Fibroblast of villous mesenchyme (primary cell): ENCODE data around the gene KLHL3. TPM values are rescaled to one million over a fixed set of nuclear protein-coding genes. Genes with fewer than 3 reads are reported as not detected.

Experiments used
- DNase-seq: peaks from one replicate; pipeline ENCODE4 v3.0.0-alpha.2; 2010; ENCODE audit warnings: low read depth
- H3K4me3 ChIP-seq: 2 replicates; pipeline ENCODE4 v1.5.1; 2011; ENCODE audit warnings: low read depth, mild to moderate bottlenecking, low read length
- total RNA-seq: library from RNA; depleted of rRNA; stranded (reverse); fragments of >200 nt; gene quantifications from 2 replicates; pipeline ENCODE4 v1.2.3, GENCODE V29; 2012
- TF ChIP-seq, protein P1 (sequence below): IDR thresholded peaks from 2 replicates; pipeline ENCODE4 v1.5.1; 2012; ENCODE audit warnings: low read depth, mild to moderate bottlenecking, low read length; ENCODE audit not compliant: insufficient read depth

The KLHL3 gene
- total RNA-seq, 1 donor, result 3.0 TPM

DNA sequence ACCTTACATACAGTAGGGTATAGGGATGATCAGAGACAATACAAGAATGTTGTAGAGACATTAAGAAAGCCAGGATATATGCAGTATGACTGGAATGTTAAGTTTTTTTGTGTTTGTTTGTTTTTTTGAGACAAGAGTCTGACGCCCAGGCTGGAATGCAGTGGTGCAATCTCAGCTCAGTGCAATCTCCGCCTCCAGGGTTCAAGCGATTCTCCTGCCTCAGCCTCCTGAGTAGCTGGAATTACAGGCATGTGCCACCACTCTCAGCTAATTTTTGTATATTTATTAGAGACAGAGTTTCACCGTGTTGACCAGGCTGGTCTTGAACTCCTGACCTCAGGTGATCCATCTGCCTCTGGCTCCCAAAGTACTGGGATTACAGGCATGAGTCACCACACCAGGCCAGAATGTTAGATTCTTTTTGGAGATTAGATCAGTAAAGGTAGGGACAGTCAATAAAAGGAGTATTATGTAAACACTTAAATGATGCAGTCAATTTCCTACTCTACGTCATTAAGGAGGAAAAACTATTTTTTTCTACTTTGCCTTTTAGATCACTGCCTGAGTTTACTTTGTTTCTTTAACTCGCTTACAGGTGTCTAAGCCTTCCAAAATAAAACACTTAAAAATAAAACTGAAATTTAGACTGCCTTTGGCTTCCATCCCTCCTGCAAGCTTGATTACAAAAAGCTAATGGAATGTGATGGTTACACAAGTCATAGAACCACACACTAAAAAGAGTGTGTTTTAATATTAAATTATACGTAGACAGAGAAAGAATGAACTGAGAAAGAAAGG is 25.0 kb upstream of the KLHL3 start:
- H3K4me3 ChIP-seq, result no peak overlapping the region
- peak; percentile 31 for DNase-seq
- TF ChIP-seq, protein P1, sequence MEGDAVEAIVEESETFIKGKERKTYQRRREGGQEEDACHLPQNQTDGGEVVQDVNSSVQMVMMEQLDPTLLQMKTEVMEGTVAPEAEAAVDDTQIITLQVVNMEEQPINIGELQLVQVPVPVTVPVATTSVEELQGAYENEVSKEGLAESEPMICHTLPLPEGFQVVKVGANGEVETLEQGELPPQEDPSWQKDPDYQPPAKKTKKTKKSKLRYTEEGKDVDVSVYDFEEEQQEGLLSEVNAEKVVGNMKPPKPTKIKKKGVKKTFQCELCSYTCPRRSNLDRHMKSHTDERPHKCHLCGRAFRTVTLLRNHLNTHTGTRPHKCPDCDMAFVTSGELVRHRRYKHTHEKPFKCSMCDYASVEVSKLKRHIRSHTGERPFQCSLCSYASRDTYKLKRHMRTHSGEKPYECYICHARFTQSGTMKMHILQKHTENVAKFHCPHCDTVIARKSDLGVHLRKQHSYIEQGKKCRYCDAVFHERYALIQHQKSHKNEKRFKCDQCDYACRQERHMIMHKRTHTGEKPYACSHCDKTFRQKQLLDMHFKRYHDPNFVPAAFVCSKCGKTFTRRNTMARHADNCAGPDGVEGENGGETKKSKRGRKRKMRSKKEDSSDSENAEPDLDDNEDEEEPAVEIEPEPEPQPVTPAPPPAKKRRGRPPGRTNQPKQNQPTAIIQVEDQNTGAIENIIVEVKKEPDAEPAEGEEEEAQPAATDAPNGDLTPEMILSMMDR, result no peak

DNA sequence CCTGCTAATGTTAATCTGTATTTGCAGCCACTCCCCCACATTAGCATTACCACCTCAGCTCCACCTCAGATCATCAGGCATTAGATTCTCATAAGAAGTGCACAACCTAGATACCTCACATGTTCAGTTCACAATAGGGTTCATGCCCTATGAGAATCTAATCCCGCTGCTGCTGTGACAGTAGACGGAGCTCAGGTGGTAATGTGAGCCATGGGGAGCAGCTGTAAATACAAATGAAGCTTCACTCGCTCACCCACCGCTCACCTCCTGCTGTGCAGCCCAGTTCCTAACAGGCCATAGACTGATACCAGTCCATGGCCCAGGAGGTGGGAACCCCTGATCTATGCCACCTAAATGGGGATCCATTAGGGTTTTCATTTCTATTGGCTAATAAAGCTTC is 24.4 kb upstream of the KLHL3 start:
- TF ChIP-seq, protein P1, result no peak
- H3K4me3 ChIP-seq, result no peak overlapping the region
- no peak for DNase-seq

DNA sequence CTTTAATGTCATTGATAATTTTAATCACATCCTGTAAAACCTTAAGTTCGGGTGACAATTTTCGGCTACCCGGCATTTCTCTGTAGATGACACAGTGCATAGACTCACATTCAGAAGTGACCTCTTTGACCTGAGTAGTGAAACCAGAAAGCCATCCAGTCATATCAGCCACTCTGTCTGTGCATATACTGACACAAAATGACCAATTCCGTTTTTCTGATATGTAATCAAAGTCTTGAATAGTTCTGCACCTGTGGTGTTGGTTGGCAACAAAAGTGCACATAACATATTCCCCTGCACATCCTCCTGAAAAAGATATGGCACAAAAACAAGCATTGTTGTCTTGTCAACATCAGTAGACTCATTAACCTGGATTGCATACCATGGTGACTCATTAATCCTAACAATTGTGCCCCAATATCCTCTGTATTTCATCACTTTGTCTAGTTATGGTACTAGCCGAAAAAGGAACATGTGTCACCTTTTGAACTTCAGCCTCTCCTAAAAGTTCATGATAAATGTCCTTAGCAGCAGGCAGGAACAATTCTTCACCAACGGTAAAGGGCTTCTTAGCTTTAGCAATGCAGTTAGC is 22.9 kb upstream of the KLHL3 start:
- DNase-seq, result peak; percentile 4
- TF ChIP-seq, protein P1, result no peak
- no peak overlapping the region for H3K4me3 ChIP-seq

DNA sequence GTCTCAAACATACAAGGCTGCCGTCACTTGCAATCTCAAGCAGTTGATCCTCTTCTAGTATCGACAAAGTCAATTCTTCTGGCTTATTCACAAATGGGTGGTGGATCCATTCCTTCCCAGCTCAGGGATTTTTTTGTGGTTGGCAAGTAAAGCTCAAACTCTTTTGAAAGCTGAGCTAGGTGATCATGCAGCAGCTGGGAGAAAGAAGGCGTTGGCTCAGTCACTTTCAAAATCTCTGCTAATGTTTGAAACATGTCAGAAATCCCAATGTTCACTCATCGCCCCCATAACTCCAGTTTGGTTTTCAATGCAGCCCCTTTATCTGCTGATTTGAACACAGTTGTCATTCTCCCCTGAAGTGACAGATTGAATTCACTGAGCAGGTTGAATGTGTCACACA is 22.2 kb upstream of the KLHL3 start:
- no peak for DNase-seq
- H3K4me3 ChIP-seq, result no peak overlapping the region
- TF ChIP-seq, protein P1, result no peak

DNA sequence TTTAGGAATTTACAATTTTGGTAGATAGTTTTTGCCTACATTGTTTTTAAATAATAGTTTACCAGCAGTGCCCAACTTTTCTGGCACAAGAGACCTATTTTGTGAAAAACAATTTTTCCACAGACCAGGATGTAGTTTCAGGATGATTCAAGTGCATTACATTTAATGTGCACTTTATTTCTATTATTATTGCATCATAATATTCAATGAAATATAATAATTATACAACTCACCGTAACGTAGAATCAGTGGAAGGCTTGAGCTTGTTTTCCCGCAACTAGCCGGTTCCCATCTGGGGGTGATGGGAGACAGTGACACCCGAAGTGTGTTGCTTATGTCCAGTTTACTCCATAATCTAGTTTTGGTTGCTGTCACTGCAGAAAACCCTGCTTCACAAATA is 21.7 kb upstream of the KLHL3 start:
- no peak for DNase-seq
- TF ChIP-seq, protein P1, result no peak
- no peak overlapping the region for H3K4me3 ChIP-seq

DNA sequence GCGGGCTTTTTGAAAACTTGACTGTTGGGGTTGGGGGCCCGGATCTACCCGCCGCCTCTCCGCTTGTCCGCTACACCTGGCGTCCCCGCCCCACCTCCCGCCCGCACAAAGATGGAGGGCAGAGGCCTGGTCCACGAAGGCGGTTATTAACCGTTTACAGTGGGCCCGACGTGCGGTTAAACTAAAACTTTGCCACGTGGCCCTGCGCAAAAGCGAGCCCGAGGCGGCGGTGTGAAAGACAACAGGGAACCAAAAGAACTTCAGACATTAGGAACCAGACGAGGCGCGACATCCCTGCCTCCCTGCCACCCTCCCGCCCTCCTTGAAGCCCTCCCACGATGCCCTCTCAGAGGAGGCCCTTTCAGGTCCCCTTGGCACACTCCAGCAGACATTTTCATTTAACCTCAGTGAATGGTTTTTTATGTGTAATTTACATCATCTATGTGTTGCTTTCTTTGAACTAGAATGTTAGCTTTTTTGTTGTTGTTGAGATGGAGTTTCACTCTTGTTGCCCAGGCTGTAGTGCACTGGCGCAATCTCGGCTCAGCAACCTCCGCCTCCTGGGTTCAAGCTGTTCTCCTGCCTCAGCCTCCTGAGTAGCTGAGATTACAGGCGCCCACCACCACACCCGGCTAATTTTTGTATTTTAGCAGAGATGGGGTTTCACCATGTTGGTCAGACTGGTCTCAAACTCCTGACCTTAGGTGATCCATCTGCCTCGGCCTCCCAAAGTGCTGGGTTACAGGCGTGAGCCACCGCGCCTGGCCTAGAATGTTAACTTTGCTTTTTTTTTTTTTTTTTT is 19.3 kb upstream of the KLHL3 start:
- TF ChIP-seq, protein P1, result no peak
- peak overlapping the region; percentile 98 for H3K4me3 ChIP-seq
- no peak for DNase-seq
